ENCODE data around the gene GADD45GIP1. TPM values are rescaled to one million over a fixed set of nuclear protein-coding genes. Genes with fewer than 3 reads are reported as not detected.

Gene GADD45GIP1
- total RNA-seq, 1 donor from 2014 or later = 42.7 TPM

DNA sequence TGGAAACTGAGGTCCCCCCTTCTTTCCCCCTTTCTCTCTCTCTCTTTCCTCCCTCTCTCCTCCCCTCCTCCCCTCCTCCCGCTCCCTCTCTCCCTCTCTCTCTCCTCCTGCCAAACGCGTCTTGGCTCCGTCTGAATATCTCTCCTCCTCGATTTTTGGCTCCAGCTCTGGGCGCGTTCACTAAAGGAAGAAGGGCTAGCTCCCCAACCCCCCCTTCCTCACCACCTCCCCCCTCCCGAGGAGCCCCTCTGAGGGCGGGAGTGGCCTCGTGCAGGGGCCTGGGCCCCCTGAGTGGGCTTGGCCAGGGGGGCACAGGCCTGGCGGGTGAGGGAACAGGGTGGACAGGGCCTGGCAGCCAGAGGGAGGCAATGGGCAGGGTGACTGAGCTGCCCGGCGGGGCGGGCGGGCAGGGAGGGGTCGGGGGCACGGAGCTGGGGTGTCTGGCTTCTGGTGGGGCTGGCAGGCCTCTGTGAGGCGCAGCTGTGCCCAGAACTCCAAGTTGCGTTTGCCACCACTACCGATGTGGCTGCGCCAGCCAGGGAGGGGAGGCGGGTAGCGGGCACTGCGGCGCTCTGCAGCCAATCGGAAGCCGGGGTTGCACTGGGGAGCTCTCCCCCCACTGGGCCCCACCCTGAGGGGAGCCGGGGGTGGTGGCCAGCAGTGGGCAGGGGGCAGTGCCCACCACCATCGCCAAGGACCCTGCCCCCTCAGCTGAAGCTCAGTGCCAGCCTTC is 45.3 kb upstream of the GADD45GIP1 start:
- no peaks in the 10 kb centered on the region for H3K9me3 ChIP-seq
- TF ChIP-seq, protein P1, sequence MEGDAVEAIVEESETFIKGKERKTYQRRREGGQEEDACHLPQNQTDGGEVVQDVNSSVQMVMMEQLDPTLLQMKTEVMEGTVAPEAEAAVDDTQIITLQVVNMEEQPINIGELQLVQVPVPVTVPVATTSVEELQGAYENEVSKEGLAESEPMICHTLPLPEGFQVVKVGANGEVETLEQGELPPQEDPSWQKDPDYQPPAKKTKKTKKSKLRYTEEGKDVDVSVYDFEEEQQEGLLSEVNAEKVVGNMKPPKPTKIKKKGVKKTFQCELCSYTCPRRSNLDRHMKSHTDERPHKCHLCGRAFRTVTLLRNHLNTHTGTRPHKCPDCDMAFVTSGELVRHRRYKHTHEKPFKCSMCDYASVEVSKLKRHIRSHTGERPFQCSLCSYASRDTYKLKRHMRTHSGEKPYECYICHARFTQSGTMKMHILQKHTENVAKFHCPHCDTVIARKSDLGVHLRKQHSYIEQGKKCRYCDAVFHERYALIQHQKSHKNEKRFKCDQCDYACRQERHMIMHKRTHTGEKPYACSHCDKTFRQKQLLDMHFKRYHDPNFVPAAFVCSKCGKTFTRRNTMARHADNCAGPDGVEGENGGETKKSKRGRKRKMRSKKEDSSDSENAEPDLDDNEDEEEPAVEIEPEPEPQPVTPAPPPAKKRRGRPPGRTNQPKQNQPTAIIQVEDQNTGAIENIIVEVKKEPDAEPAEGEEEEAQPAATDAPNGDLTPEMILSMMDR (IDR thresholded peaks at IDR 0.05) = peak; percentile 7 to 60 (median 26)
- H3K36me3 ChIP-seq = peaks cover 0 to 10% of the 10 kb centered on the region in 2 donors
- intact Hi-C loops (cut with DNase I) = loop anchor here (1.0 to 2.0 kb wide), 3 partner anchors 11 to 58 kb away; no protein-coding TSS in a partner anchor
- peak overlapping the region; percentile 44 to 65 for H3K4me3 ChIP-seq
- peaks cover 20 to 80% of the 10 kb centered on the region in 2 donors for H3K4me1 ChIP-seq
- H3K27ac ChIP-seq = peak overlapping the region; percentile 95 to 98
- DNase-seq (ENCODE audit: low spot score in 2 of 2) = peak in 1 of 2 donors; percentile 87
- H3K27me3 ChIP-seq = no peaks in the 10 kb centered on the region

DNA sequence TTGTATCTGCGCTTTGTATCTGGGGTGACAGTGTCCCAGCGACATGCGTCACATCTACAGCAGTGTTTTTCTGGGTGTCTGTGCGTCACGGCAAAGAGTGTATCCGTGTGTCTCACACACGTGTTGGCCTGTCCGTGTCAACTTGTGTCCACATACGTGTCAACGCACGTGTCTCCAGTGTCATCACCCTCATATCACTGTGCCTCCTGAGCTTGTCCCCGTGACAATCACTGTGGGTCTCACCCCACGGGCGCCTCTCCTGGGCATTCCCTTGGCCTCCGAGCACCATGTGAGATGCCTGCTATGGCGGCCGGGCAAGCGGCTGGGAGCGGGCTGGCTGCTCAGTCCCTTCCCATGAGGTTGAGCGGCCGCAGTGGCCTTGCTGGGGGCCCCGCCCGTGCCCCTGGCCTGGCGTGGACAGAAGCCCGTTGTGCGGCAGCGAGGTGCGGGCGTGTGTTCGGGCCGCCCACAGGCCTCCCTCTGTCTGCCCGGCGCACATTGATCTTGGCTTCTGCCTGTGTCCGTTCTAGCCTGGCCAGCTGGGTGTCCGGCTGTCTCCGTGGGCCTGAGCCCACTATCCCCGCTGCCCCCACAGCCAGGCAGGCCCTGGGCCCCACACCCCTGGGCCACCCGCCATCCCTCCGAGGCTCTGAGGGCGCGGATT is 44.6 kb upstream of the GADD45GIP1 start:
- intact Hi-C loops (cut with DNase I) = loop anchor here (1.0 to 2.0 kb wide), 3 partner anchors 12 to 59 kb away; no protein-coding TSS in a partner anchor
- Histone ChIP-seq H3K4me3 (peak overlapping the region; percentile 44 to 65), H3K36me3 (peaks cover 0 to 10% of the 10 kb centered on the region in 2 donors), H3K27me3 (no peaks in the 10 kb centered on the region), H3K9me3 (no peaks in the 10 kb centered on the region), H3K4me1 (peaks cover 15 to 78% of the 10 kb centered on the region in 2 donors), H3K27ac (peak overlapping the region; percentile 95 to 98)
- TF ChIP-seq, protein P1 (IDR thresholded peaks at IDR 0.05) = no peak
- no peak for DNase-seq (ENCODE audit: low spot score in 2 of 2)

DNA sequence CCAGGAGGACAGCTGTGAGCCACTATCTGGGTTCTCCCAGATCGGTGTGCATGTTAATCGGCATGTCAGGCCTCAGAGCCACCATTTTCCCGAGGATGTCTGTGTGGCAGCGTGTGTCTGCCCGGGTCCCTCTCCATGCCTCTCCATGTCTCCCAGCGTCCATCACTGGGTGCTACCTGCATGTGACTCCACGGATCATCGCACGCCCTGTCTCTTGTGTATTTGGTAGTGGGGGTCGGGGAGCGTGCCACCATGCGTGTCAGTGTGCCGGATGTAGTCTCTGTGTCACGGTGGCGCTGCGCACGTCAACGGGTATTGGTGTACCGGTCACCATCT is 44.1 kb upstream of the GADD45GIP1 start:
- intact Hi-C loops (cut with DNase I) = no loop called here
- H3K4me3 ChIP-seq = peak overlapping the region in 1 of 2 donors; percentile 65
- TF ChIP-seq, protein P1 (IDR thresholded peaks at IDR 0.05) = no peak
- H3K27ac ChIP-seq = peak overlapping the region; percentile 95 to 98
- peaks cover 0 to 10% of the 10 kb centered on the region in 2 donors for H3K36me3 ChIP-seq
- H3K27me3 ChIP-seq = no peaks in the 10 kb centered on the region
- peaks cover 12 to 73% of the 10 kb centered on the region in 2 donors for H3K4me1 ChIP-seq
- no peaks in the 10 kb centered on the region for H3K9me3 ChIP-seq
- no peak for DNase-seq (ENCODE audit: low spot score in 2 of 2)

DNA sequence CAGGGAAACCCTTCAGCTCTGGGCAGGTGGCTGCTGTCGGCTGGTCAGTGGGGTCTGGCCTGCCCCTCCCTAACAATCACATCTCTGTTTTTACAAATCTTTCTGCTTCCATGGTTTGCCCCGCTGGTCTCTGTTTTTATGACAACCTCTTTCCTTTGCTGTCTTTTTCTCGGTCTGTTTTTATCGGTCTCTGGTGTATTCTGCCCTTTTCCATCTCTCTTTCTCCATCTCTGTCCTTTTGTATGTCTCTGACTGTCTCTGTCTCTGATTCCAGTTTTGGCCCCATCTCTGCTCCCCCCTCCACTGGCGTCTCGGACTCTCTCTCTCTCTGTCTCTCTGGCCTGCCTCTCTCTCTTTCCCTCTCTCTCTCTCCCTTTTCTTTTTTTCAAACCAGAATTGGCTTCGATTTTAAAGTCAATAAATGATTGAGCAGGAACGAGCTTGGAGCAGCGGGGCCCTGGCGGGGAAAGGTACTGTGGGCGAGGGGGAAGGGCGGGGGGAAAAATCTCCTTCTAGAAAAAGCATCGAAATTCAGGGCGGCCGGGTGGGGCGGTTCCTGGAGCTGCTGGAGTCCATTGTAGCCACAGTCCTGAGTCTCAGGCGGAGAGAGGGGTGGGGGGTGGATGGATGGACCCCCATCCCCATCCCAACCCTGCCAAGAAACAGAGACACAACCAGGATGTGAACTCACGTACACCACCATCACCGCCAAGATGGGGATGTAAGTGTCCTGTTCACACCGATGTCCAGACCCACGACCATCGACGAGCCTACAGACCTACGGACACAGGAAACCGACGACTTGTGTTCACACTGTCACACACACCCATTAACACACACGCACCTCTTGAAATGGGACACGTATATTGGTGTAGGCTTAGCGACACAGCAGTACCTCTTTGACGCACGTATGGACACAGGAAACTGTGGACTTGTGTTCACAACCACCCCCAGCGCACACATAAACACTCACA is 41.2 kb upstream of the GADD45GIP1 start:
- Histone ChIP-seq H3K27ac (peak overlapping the region; percentile 95 to 98), H3K4me3 (peak overlapping the region; percentile 39 to 97), H3K9me3 (no peaks in the 10 kb centered on the region), H3K36me3 (peaks cover 0 to 10% of the 10 kb centered on the region in 2 donors), H3K27me3 (no peaks in the 10 kb centered on the region), H3K4me1 (peaks cover 8 to 55% of the 10 kb centered on the region in 2 donors)
- no peak for DNase-seq (ENCODE audit: low spot score in 2 of 2)
- TF ChIP-seq, protein P1 (IDR thresholded peaks at IDR 0.05) = no peak
- intact Hi-C loops (cut with DNase I) = loop anchor here (1.0 to 5.0 kb wide), 3 partner anchors 15 to 94 kb away; no protein-coding TSS in a partner anchor
